Measurements from ENCODE around the gene CADPS2. TPM values are rescaled to one million over a fixed set of nuclear protein-coding genes. Genes with fewer than 3 reads are reported as not detected.

The CADPS2 gene
- total and polyA plus RNA-seq, 2 of the 8 experiments (the other 6 are each of a cell fraction or from before 2014, with no cell fraction given), result 8.9 to 22.3 TPM

DNA sequence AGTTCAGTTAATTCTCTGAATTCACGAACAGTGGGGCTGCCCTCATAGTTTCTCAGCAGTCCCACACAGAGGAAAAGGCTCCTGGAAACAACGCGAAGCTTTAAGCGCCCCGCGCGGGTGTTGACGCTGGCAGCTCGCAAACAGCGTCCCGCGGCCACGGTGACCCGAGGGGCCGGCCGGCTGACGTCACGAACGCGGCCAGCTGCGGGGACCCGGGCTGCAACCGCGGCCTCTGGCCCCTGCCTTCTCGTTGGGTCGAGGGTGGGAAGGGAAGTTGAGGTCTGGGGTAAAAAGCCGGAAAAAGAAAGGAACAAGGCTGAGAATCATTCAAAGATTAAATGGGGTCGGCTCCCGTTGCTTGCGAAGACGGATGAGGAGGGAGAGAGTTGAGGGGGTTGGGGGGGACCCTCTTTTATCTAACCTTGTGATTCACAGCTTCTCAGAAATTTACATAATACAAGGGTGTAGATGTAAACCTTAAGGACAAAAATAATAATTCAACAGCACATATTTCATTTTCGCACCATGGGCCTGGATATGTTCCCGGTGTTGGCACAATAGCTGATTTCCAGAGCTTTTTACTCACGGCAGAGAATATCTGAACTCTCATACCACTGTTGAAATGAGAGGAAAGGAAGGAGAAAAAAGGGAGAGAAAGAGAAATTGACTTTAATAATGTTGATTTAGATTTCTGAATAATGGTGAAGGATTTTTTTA lies 574.4 kb downstream of the CADPS2 start:
- peaks cover 0 to 8% (median 0%) of the 10 kb centered on the region in 4 experiments; a peak in 1 of 8 replicates for H3K36me3 ChIP-seq (ENCODE audit: control insufficient read depth in 2 of 4, insufficient read depth in 4 of 4, low read length in 3 of 4)
- H3K79me1 ChIP-seq (ENCODE audit: low read depth, low read length), result no peaks in the 10 kb centered on the region
- TF ChIP-seq RBBP5 (IDR thresholded peaks at IDR 0.05; ENCODE audit: borderline replicate concordance, low read depth, low read length) (peak; percentile 75; the same call in 1 of the 2 replicates), KDM4A (IDR thresholded peaks at IDR 0.05; ENCODE audit: low read depth, low read length, severe bottlenecking) (peak; percentile 31), CBX5 (IDR thresholded peaks at IDR 0.05; ENCODE audit: low read depth, low read length) (no peak), CREB1 (IDR thresholded peaks at IDR 0.05) (peak; percentile 81)
- peaks cover 0 to 26% of the 10 kb centered on the region in 2 experiments; a peak in 3 of 4 replicates for H3K79me2 ChIP-seq (ENCODE audit: control insufficient read depth in 1 of 2, insufficient read depth in 2 of 2, low read length in 2 of 2)
- H2AK5ac ChIP-seq (ENCODE audit: low read depth, low read length), result no peak overlapping the region
- H3K27ac ChIP-seq (ENCODE audit: low read depth, low read length), result no peak overlapping the region
- no peaks in the 10 kb centered on the region for H3K9me3 ChIP-seq (ENCODE audit: insufficient read depth in 2 of 2, low read depth in 1 of 2, low read length in 1 of 2)
- no peak overlapping the region for H4K5ac ChIP-seq (ENCODE audit: insufficient read length, low read depth, low read length)
- no peak overlapping the region for H3K56ac ChIP-seq (replicated peaks; ENCODE audit: insufficient read length, low read depth, low read length)
- WGBS, 2 experiments (ENCODE audit: extremely low coverage in 1 of 2, insufficient coverage in 1 of 2, insufficient read length in 1 of 2, insufficient replicate concordance in 2 of 2, low coverage in 1 of 2, low lambda C conversion rate in 2 of 2, missing lambda C conversion rate in 1 of 2), result 5% methylated on average over 34 of the region's 34 CpGs; no CpG with 5 or more reads in 1 of the 2 experiments
- H3K27me3 ChIP-seq (replicated peaks in 1 of 4; ENCODE audit: control insufficient read depth in 3 of 4, extremely low read depth in 1 of 4, insufficient read depth in 3 of 4, low read length in 3 of 4), result peaks cover 18 to 68% (median 44%) of the 10 kb centered on the region in 4 experiments
- H3K18ac ChIP-seq (ENCODE audit: extremely low read depth, low read length), result peak overlapping the region; percentile 16; the same call in 1 of the 2 replicates
- H2AFZ ChIP-seq (ENCODE audit: low read length), result no peak overlapping the region
- no peak overlapping the region for H3K14ac ChIP-seq (ENCODE audit: insufficient read length)
- H3K23me2 ChIP-seq (ENCODE audit: low read depth, low read length), result peaks cover 24% of the 10 kb centered on the region; the same call in 1 of the 2 replicates
- H3K4me3 ChIP-seq (ENCODE audit: extremely low read depth in 1 of 4, insufficient read depth in 2 of 4, low read depth in 3 of 4, low read length in 4 of 4), result peak overlapping the region; percentile 70 to 89 (median 84)
- H3K9ac ChIP-seq (replicated peaks in 1 of 4; ENCODE audit: extremely low read depth in 1 of 4, low read depth in 3 of 4, low read length in 3 of 4), result no peak overlapping the region
- H4K8ac ChIP-seq (ENCODE audit: extremely low read depth, insufficient read depth, low read length), result no peak overlapping the region
- H4K20me1 ChIP-seq (replicated peaks in 1 of 2; ENCODE audit: control insufficient read depth in 1 of 2, insufficient read depth in 2 of 2, low read length in 2 of 2), result no peaks in the 10 kb centered on the region
- peak overlapping the region; percentile 78 to 79 for H3K4me2 ChIP-seq (ENCODE audit: insufficient read depth in 1 of 2, low read depth in 2 of 2, low read length in 2 of 2)
- H2BK12ac ChIP-seq (ENCODE audit: low read depth, low read length), result 0 out of 2 replicates have a peak overlapping the region, but pooled peaks have one; percentile 11
- CTCF ChIA-PET (ENCODE audit: partially characterized antibody), result interaction anchor here (0.6 to 2.8 kb wide), 6 partner anchors 12 to 216 kb away, joined by 3 to 10 read pairs (median 3); no protein-coding TSS in a partner anchor
- H3K4ac ChIP-seq (replicated peaks; ENCODE audit: insufficient read length, low read depth, low read length), result no peak overlapping the region
- peaks cover 9 to 30% (median 19%) of the 10 kb centered on the region in 4 experiments; a peak in 6 of 7 replicates for H3K4me1 ChIP-seq (replicated peaks in 1 of 4; ENCODE audit: control insufficient read depth in 3 of 4, insufficient read depth in 4 of 4, low read length in 3 of 4)
- no peak overlapping the region for H4K91ac ChIP-seq (replicated peaks; ENCODE audit: insufficient read length, low read length)
- POLR2A ChIA-PET (ENCODE audit: partially characterized antibody), result interaction anchor here (0.8 to 1.1 kb wide), 4 partner anchors 10 to 95 kb away, joined by 3 to 6 read pairs (median 3); no protein-coding TSS in a partner anchor
- H2BK5ac ChIP-seq (ENCODE audit: low read depth, low read length), result no peak overlapping the region
- H2BK15ac ChIP-seq (ENCODE audit: low read length), result no peak overlapping the region; the same call in 1 of the 2 replicates
- H3K23ac ChIP-seq (ENCODE audit: insufficient read length), result no peak overlapping the region
- FAIRE-seq (no peak), DNase-seq (ENCODE audit: low read depth in 1 of 2, low spot score in 2 of 2) (peak in 1 of 2 experiments; percentile 72)
- 0 out of 2 replicates have a peak overlapping the region, but pooled peaks have one; percentile 36 for H2BK20ac ChIP-seq (ENCODE audit: low read length)
- no peak overlapping the region for H2BK120ac ChIP-seq (replicated peaks; ENCODE audit: low read depth, low read length)

Data from H1 (cell line).